ENCODE data around the gene MAN1C1. TPM values are rescaled to one million over a fixed set of nuclear protein-coding genes. Genes with fewer than 3 reads are reported as not detected.

The MAN1C1 gene
- total RNA-seq, 1 experiment from 2014 or later, result 1.5 TPM

GRCh38 chr1:25795946-25796810, 179.6 kb downstream of the MAN1C1 start (continued):
- no peak for TF ChIP-seq SIN3A (IDR thresholded peaks at IDR 0.05; ENCODE audit: borderline replicate concordance, insufficient read depth, low read depth, low read length)

GRCh38 chr1:25796811-25797458, 180.3 kb downstream of the MAN1C1 start:
- Histone ChIP-seq H3K4me3 (ENCODE audit: low read depth in 2 of 2, low read length in 2 of 2) (no peak overlapping the region), H3K27me3 (ENCODE audit: control insufficient read depth, insufficient read depth, low read length) (no peaks in the 10 kb centered on the region), H3K9me3 (ENCODE audit: control insufficient read depth, insufficient read depth, low read depth, low read length) (no peaks in the 10 kb centered on the region), H3K4me1 (ENCODE audit: control insufficient read depth, insufficient read depth, low read length) (0 out of 2 replicates have a peak, but pooled peaks cover 5% of the 10 kb centered on the region), H3K36me3 (ENCODE audit: control insufficient read depth, insufficient read depth, low read length) (no peaks in the 10 kb centered on the region), H3K27ac (ENCODE audit: low read length) (no peak overlapping the region)
- no peak for TF ChIP-seq TCF7L2 (IDR thresholded peaks at IDR 0.05; ENCODE audit: low read depth, low read length)
- TF ChIP-seq CTCF (IDR thresholded peaks at IDR 0.05), result peak; percentile 95
- in situ Hi-C loops (cut with HindIII; ENCODE audit: low pct_unique_long_range_greater_than_20kb, low sequenced_read_pairs) (no loop called here), intact Hi-C loops (cut with micrococcal nuclease; ENCODE audit: unreplicated experiment) (loop anchor here (5.0 kb wide), 1 partner anchor 175 kb away; no protein-coding TSS in a partner anchor)
- POLR2A ChIA-PET, result no interaction called here
- peak; percentile 64 for ATAC-seq
- CTCF ChIA-PET, result interaction anchor here (0.6 kb wide), 1 partner anchor 226 kb away, joined by 3 read pairs; no protein-coding TSS in a partner anchor
- BruUV-seq (replicated peaks), result no TSS peak
- peak; percentile 43 for DNase-seq (ENCODE audit: low read depth, low spot score)

GRCh38 chr1:25797939-25798338, 181.3 kb downstream of the MAN1C1 start:
- Histone ChIP-seq H3K4me3 (ENCODE audit: low read depth in 2 of 2, low read length in 2 of 2) (no peak overlapping the region), H3K9me3 (ENCODE audit: control insufficient read depth, insufficient read depth, low read depth, low read length) (no peaks in the 10 kb centered on the region), H3K4me1 (ENCODE audit: control insufficient read depth, insufficient read depth, low read length) (0 out of 2 replicates have a peak, but pooled peaks cover 5% of the 10 kb centered on the region), H3K27me3 (ENCODE audit: control insufficient read depth, insufficient read depth, low read length) (no peaks in the 10 kb centered on the region), H3K27ac (ENCODE audit: low read length) (no peak overlapping the region), H3K36me3 (ENCODE audit: control insufficient read depth, insufficient read depth, low read length) (no peaks in the 10 kb centered on the region)
- TF ChIP-seq SIN3A (IDR thresholded peaks at IDR 0.05; ENCODE audit: borderline replicate concordance, insufficient read depth, low read depth, low read length) (no peak), CTCF (IDR thresholded peaks at IDR 0.05) (peak; percentile 74), REST (IDR thresholded peaks at IDR 0.05; ENCODE audit: insufficient read depth in 1 of 2, low read depth in 2 of 2, low read length in 1 of 2) (no peak), TCF7L2 (IDR thresholded peaks at IDR 0.05; ENCODE audit: low read depth, low read length) (no peak)
- in situ Hi-C loops (cut with HindIII; ENCODE audit: low pct_unique_long_range_greater_than_20kb, low sequenced_read_pairs), result no loop called here
- POLR2A ChIA-PET, result no interaction called here
- BruUV-seq (replicated peaks), result no TSS peak
- ATAC-seq, result peak; percentile 35; the same call in 1 of the 2 replicates
- DNase-seq (ENCODE audit: low read depth, low spot score), result no peak
- intact Hi-C loops (cut with micrococcal nuclease; ENCODE audit: unreplicated experiment), result loop anchor here (5.0 kb wide), 1 partner anchor 176 kb away; no protein-coding TSS in a partner anchor
- CTCF ChIA-PET, result interaction anchor here (0.7 to 1.1 kb wide), 2 partner anchors 189 to 225 kb away, joined by 3 read pairs; no protein-coding TSS in a partner anchor
